CD4-positive, alpha-beta T cell treated with Interleukin-1 beta for 1 hour (primary cell): ENCODE measurements around the gene SLC22A1.

Experiments used
- DNase-seq, 2 donors: peaks; one replicate each; pipeline ENCODE4 v3.0.0-alpha.2; 2020 to 2022

Gene SLC22A1

DNA sequence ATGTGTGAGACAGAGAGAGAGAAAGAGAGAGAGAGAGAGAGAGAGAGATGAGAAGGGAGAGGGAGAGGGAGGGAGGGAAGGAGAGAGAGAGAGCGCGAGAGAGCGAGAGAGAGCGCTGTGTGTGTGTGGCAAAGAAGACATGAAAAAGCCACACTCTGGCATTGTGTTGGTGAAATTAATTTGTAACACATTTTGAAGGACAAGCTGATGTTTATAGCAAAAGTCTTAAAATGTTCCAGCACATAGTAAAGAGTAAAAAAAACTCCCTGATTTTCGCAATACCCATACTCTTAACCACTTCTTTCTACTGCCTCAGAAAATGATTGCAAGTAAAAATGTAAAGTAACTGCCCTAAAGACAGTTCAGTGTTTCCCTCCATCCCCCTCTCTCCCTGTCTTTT, 56.7 kb downstream of the SLC22A1 start:
- DNase-seq: no peak

DNA sequence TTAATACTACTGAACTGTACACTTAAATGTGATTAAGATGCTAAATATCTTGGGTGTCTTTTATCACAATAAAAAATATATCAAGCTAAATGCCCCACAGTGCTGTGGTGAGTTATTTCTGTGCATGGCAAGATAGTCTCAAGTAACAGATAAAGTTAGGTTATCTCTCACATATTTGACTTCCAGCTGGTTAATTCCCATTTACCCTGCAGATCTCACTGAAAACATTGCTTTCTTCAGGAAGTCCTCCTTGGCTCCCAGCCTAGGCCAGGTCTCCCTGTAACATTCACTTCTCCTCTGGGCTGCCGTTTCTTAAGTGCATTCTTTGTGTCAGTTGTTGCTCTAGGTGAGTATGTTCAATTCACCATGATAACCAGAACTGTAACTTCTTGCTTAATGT, 59.1 kb downstream of the SLC22A1 start:
- no peak for DNase-seq

DNA sequence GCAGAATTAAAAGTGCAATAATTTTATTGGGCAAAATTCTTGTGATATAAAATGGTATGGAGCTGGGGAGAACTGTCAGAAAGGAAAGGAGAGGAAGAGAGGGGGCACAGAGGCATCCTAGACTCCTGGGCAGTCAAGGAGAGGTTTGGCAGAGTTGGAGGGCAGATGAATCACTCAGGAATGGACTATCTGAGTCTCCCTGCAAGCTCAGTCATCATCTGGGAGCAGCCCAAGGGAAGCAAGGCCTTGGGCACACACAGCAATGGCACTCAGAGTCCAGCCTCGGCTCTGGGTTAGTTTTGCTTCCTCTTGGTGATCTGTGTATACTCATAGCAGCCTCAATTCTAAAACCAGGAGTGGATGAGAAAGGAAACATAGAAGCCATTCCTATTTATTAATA, 67.2 kb downstream of the SLC22A1 start:
- DNase-seq: no peak

DNA sequence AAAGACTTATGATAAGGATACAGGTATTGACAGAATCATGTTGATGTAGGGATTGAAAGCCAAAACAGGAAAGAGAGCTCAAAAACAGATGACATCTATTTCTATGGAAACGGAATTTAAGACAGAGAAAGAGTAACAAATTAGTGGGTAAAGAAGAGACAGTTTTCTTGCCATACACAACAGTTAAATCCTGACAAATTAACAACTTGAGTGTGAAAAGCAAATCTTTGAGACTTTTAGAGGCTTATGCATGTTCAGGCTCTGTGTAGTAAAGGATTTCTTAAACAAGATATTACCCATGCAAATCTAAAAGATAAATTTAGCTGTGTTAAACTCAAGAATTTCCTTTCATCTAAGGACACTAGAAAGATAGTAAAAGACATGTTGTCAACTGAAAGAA, 68.5 kb downstream of the SLC22A1 start:
- DNase-seq: no peak

DNA sequence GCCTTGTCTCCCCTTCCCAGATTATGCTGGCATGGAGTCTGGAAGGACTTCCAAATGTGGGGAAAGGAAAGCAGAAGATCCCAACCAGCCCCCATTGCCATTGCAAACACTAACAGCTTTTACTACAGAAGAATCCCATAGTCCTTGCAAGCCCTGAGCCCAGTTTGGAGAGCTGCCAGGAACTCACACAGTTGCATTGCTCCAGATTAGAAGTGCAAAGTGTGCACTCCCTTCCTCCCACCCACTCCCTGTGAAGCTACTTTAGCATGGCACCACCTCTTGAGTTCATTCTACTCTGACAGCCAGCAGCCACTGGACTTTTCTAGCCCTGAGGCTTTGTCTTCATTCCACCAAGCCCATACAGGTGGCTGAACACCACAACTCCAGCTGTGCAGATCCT, 69.4 kb downstream of the SLC22A1 start:
- DNase-seq: no peak

DNA sequence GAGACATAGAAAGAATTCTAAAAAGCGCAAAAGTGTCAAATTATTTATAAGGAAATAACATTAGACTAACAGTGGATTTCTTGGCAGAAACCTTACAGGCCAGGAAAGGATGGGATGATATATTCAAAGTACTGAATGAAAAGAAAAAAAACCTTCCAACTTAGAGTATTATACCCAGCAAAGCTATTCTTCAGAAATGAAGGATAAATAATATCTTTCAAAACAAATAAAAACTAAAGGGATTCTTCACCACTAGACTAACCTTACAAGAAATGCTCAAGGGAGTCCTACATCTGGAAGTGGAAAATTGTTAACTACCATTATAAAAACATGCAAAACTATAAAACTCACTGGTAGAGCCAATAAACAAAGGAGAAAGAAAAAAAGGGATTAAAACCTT, 71.2 kb downstream of the SLC22A1 start:
- DNase-seq: no peak

DNA sequence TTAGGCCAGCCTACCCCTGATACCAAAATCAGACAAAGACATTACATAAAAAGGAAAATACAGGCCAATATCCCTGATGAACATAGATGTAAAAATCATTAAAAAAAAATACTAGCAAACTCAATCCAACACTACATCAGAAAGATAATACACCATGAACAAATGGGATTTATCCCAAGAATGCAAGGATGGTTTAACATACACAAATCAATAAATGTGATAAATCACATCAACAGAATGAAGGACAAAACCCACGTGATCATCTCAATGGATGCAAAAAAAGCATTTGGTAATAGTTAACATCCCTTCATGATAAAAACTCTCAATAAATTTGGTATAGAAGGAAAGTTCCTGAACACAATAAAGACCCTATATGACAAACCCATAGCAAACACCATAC, 73.2 kb downstream of the SLC22A1 start:
- DNase-seq: no peak

DNA sequence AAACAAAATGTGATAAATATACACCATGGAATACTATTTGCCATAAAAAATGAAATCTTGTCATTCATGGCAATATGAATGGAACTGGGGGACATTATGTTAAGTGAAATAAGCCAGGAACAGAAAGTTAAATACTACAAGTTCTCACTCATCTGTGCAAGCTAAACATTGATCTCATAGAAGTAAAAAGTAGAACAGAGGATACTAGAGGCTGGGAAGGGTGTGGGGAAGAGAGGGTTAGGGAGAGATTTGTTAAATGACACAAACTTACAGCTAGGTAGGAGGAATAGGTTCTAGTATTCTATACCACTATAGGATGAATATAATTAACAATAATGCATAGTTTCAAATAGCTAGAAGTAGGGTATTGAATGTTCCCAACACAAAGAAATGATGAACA, 76.0 kb downstream of the SLC22A1 start:
- DNase-seq: no peak

DNA sequence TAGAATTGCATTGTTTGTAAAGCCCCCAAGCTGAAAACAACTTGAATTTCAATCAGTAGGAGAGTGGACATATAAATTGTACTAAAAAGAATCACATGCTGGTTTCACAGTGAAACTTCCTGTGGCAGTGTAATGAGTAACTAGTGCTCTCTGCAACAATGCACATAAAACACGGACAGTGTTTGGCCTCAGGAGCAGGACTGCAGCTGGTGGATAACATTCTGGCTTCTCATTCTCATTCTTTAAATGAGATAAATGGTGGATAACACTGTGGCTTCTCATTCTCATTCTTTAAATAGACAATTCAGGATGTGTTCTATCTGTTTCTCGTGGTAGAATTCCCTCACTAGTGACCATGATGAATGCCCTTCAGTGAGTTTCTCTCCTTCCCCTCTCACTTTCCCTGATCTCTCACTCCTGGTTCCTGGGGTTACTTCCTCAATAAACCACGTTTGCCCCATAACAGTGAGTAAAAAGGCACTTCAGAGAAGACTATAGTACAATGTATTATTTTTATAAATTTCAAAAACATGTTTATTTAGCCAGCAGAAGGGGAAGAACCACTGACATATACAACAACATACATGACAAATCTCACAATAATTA, 77.1 kb downstream of the SLC22A1 start:
- DNase-seq: no peak

DNA sequence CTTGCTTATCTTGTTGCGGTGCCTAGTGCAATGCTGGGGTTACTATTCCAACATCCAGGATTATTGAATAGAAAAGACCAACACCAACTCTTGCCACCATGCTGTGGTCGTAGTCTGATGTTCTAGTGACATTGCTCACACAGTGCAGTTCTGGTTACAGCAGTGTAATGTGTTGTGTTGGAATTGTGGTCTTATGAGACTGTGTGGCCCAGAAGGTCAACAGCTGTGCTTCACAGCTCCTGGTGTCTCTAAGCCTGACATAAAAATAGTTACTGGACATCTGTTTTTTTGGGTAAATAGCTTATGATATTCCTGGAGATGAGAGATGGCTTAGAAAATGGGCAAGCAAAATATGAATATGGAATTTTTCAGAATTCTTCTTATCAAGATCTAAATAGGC, 79.4 kb downstream of the SLC22A1 start:
- no peak for DNase-seq

DNA sequence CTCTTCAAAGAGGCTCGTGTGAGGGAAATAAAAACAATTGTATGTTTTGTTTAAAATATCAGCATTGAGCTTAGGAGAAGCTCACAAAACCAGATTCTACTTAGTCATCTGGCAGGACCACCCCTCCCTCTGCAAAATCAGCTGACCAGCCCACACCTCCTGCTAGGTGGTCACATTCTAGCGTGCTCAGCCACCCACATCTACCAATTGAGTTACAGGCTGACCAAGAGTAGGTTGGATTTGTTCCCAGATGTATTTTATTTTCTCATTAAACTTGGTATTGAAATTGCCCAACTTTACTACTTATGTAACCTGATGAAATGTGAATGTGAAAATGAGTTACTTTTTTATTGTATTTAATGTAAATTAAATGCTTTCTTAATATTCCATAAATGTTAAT, 80.8 kb downstream of the SLC22A1 start:
- no peak for DNase-seq

DNA sequence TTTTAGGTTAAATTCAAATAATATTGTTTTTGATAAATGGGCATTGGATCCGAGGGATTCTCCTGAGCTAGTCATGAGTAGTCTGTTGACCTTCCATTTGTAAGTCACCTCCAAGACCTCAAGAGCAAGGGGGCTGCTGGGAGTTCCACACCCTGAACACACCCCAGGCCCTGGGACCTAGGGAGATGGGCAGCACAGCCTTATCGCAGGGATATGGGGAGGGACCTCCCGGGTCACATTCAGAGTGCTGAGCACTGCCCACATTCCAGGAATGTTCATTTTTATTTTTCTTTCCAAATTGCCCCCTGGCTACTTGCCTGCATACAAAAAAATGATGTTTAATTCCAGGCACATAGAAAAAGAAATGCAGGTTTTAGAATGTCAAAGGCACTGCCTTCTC, 81.5 kb downstream of the SLC22A1 start:
- no peak for DNase-seq

DNA sequence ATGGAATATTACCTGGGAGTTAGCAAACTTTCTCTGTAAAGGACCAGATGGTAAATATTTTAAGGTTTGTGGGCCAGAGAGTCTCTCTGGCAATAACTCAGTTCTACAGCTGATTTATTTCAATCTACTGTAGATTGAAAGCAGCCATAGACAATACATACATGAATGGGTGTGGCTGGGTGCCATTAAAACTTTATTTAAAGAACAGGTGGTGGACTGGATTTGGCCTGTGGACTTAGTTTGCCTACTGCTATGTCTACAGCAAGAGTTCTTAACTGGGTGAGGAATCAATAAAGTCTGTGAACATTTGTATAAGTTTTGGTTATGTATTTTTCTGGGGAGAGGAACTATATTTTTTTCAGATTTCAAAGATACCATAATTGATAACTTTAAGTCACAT, 81.9 kb downstream of the SLC22A1 start:
- DNase-seq: no peak

DNA sequence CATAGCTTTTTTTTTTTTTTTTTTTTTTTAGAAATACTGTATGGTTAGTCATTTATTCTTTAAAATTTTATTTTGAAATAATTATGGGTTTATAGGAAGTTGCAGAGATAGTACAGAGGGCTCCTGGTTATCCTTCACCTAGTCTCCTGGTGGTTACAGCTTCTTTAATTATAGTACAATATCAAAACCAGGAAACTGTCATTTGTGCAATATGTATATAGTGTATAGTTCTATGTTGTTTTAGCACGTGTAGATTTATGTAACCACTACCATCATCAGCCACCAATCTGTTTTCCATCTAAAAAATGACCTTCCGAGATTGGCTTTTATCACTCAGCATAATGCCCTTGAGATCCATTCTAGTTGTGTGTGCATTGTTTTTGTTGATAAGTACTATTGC, 82.3 kb downstream of the SLC22A1 start:
- DNase-seq: no peak

DNA sequence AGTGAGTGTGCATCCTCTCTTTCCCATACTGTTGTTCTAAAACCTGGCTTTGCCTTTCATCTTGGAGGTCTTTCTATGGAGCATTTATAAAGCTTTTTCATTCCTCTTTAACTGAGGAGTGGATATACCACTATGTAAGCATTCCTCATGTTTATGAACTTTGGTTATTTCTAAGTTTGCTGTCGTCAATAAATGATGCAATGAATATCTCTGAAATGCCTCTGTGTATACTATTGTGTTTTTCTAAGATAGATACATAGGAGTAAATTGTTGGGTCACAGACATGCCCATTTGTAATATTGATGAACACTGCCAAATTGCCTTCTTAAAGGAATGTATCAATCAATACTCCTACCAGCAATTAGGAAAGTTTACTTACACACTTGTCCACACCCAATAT, 83.1 kb downstream of the SLC22A1 start:
- no peak for DNase-seq

DNA sequence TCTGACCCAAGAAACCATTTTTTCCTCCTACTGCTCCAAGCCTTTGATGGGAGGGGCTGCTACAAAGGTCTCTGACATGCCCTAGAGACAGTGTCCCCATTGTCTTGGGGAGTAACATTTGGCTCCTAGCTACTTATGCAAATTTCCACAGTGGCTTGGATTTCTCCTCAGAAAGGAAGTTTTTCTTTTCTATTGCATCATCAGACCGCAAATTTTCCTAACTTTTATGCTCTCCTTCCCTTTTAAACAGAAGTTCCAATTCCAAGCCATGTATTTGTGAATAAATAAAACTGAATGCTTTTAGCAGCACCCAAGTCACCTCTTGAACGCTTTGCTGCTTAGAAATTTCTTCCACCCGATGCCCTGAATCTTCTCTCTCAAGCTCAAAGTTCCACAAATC, 86.0 kb downstream of the SLC22A1 start:
- DNase-seq: no peak
